HEK293 (cell line): Measurements from ENCODE around the gene UBB.

Source experiments
- BCL11A ChIP-seq: fragments of 450-650 bp; formaldehyde crosslinking; IDR thresholded peaks from 2 replicates; pipeline ENCODE4 v1.5.1; 2016; ENCODE audit warnings: low read depth, missing biosample characterization, missing genetic modification characterization
- CTCF ChIP-seq: fragments of 450-650 bp; formaldehyde crosslinking; IDR thresholded peaks from 2 replicates; pipeline ENCODE4 v1.5.1; 2016; ENCODE audit warnings: missing biosample characterization, missing genetic modification characterization
- ELK4 ChIP-seq: IDR thresholded peaks from 2 replicates; pipeline ENCODE4 v1.6.1; 2011; ENCODE audit warnings: mild to moderate bottlenecking, low read depth, low read length, borderline replicate concordance
- SETDB1 ChIP-seq: IDR thresholded peaks from one replicate; pipeline ENCODE4 v1.6.1; 2017; ENCODE audit warnings: mild to moderate bottlenecking, low read length, moderate library complexity, mixed read lengths; ENCODE audit not compliant: insufficient read length
- TSHZ1 ChIP-seq: fragments of 450-650 bp; formaldehyde crosslinking; IDR thresholded peaks from 2 replicates; pipeline ENCODE4 v1.5.1; 2016; ENCODE audit warnings: missing biosample characterization, missing genetic modification characterization, borderline replicate concordance
- YY1 ChIP-seq: fragments of 450-650 bp; formaldehyde crosslinking; IDR thresholded peaks from 2 replicates; pipeline ENCODE4 v1.5.1; 2018; ENCODE audit warnings: missing biosample characterization, missing genetic modification characterization
- ZFHX2 ChIP-seq: fragments of 450-650 bp; formaldehyde crosslinking; conservative IDR thresholded peaks from 2 replicates; pipeline ENCODE4 v1.5.1; 2016; ENCODE audit warnings: missing biosample characterization, missing genetic modification characterization
- ZNF223 ChIP-seq: fragments of 450-650 bp; formaldehyde crosslinking; IDR thresholded peaks from 2 replicates; pipeline ENCODE4 v1.5.1; 2016; ENCODE audit warnings: missing biosample characterization, missing genetic modification characterization
- ZNF23 ChIP-seq: fragments of 450-650 bp; formaldehyde crosslinking; IDR thresholded peaks from 2 replicates; pipeline ENCODE4 v1.5.1; 2016; ENCODE audit warnings: missing biosample characterization, missing genetic modification characterization, borderline replicate concordance
- ZNF510 ChIP-seq: fragments of 450-650 bp; formaldehyde crosslinking; IDR thresholded peaks from 2 replicates; pipeline ENCODE4 v1.5.1; 2018; ENCODE audit warnings: mild to moderate bottlenecking, missing genetic modification characterization, missing biosample characterization; ENCODE audit not compliant: insufficient replicate concordance
- ZNF670 ChIP-seq: fragments of 450-650 bp; formaldehyde crosslinking; IDR thresholded peaks from 2 replicates; pipeline ENCODE4 v1.5.1; 2016; ENCODE audit warnings: missing biosample characterization, missing genetic modification characterization, low read depth
- ZNF747 ChIP-seq: fragments of 450-650 bp; formaldehyde crosslinking; IDR thresholded peaks from 2 replicates; pipeline ENCODE4 v1.5.1; 2016; ENCODE audit warnings: missing biosample characterization, missing genetic modification characterization
- ZNF785 ChIP-seq: fragments of 450-650 bp; formaldehyde crosslinking; IDR thresholded peaks from 2 replicates; pipeline ENCODE4 v1.5.1; 2016; ENCODE audit warnings: missing biosample characterization, missing genetic modification characterization

GRCh38 chr17:16418685-16419068 is 37.8 kb downstream of the UBB start:
- no peak for TF ChIP-seq BCL11A (tag by site-specific recombination)
- no peak for TF ChIP-seq ZNF23
- no peak for TF ChIP-seq SETDB1
- no peak for TF ChIP-seq CTCF
- no peak for TF ChIP-seq ZFHX2 (tag by site-specific recombination)
- no peak for TF ChIP-seq ZNF510 (tag by site-specific recombination)
- TF ChIP-seq ZNF785 = no peak
- no peak for TF ChIP-seq ELK4
- no peak for TF ChIP-seq ZNF223 (tag by site-specific recombination)
- no peak for TF ChIP-seq YY1 (tag by site-specific recombination)
- no peak for TF ChIP-seq ZNF747 (tag by site-specific recombination)
- no peak for TF ChIP-seq TSHZ1 (tag by site-specific recombination)
- TF ChIP-seq ZNF670 = no peak
